Right lobe of liver (tissue), 4 donors: ENCODE data around the gene MINDY3.

ENCODE experiments used
- POLR2A ChIP-seq: fragments of 450-650 bp; IDR thresholded peaks from one replicate; pipeline ENCODE4 v1.6.1; 2017; ENCODE audit warnings: antibody characterized with exemption, mild to moderate bottlenecking
- TF ChIP-seq, protein P1 (sequence below), 4 donors: fragments of 200-600 bp in 3 of 4; fragments of 450-650 bp in 1 of 4; IDR thresholded peaks; one replicate each; pipeline versions ENCODE4 v1.5.1 to v1.8.0; 2016 to 2022; ENCODE audit warnings: antibody characterized with exemption in 4 of 4, mild to moderate bottlenecking in 2 of 4
- donor health status: DM: no; HTN: no; CAD: no.
- donor health status: DM: no; HTN: no; CAD: no.
- donor health status: DM: no; HTN: yes; CAD: no.

DNA sequence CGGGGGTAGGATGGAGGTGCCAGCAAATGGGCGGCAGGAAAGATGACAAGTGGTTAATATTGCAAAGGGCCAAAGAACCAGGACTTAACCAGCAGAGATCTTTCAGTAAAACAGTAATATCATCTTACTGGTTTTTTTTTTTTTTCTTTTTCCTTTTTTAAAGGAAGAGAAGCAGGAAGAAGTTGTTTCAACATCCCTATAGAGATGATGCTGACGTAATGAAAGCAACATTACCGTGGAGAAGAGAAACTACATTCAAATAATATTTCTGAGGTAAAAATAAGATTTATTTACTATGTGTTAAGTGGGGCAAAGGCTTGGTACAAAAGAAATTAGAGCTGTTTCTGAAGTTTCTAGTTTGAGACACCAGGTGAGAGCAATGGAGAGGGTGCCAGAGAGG lies 11.0 kb downstream of the MINDY3 start:
- TF ChIP-seq, protein P1, sequence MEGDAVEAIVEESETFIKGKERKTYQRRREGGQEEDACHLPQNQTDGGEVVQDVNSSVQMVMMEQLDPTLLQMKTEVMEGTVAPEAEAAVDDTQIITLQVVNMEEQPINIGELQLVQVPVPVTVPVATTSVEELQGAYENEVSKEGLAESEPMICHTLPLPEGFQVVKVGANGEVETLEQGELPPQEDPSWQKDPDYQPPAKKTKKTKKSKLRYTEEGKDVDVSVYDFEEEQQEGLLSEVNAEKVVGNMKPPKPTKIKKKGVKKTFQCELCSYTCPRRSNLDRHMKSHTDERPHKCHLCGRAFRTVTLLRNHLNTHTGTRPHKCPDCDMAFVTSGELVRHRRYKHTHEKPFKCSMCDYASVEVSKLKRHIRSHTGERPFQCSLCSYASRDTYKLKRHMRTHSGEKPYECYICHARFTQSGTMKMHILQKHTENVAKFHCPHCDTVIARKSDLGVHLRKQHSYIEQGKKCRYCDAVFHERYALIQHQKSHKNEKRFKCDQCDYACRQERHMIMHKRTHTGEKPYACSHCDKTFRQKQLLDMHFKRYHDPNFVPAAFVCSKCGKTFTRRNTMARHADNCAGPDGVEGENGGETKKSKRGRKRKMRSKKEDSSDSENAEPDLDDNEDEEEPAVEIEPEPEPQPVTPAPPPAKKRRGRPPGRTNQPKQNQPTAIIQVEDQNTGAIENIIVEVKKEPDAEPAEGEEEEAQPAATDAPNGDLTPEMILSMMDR (IDR thresholded peaks at IDR 0.05): no peak
- no peak for TF ChIP-seq POLR2A
